HCT116 (cell line): ENCODE measurements around the gene CDC14B.

Source experiments
- CTCF ChIP-seq, 3 experiments: fragments of 200-600 bp in 1 of 3; sonication (generic) in 1 of 3; IDR thresholded peaks in 2 of 3; conservative IDR thresholded peaks in 1 of 3; 2 replicates each; pipeline ENCODE4 v1.5.1; 2012 to 2017; ENCODE audit warnings: low read depth in 2 of 3, low read length in 2 of 3, antibody characterized with exemption in 1 of 3, borderline replicate concordance in 1 of 3, control low read depth in 1 of 3, mild to moderate bottlenecking in 1 of 3, mixed read lengths in 1 of 3, mixed run types in 1 of 3, moderate library complexity in 1 of 3; ENCODE audit not compliant: insufficient read depth in 1 of 3
- ELF1 ChIP-seq: IDR thresholded peaks from 2 replicates; pipeline ENCODE4 v1.6.1; 2012; ENCODE audit warnings: low read depth, borderline replicate concordance
- POLR2A ChIP-seq: IDR thresholded peaks from 2 replicates; pipeline ENCODE4 v1.7.0; 2011; ENCODE audit warnings: borderline replicate concordance; ENCODE audit not compliant: insufficient read depth, insufficient read length; ENCODE audit errors: extremely low read depth
- POLR2AphosphoS5 ChIP-seq: IDR thresholded peaks from 2 replicates; pipeline ENCODE4 v1.6.1; 2011; ENCODE audit warnings: mild to moderate bottlenecking, low read depth, low read length, moderate library complexity
- RAD21 ChIP-seq: IDR thresholded peaks from 2 replicates; pipeline ENCODE4 v1.6.1; 2012; ENCODE audit warnings: low read depth, mild to moderate bottlenecking
- SIN3A ChIP-seq: IDR thresholded peaks from 2 replicates; pipeline ENCODE4 v1.6.1; 2012; ENCODE audit warnings: low read depth

- TF ChIP-seq CTCF (IDR thresholded peaks at IDR 0.05 in 2 of 3, conservative IDR thresholded peaks at IDR 0.05 in 1 of 3; ENCODE audit: borderline replicate concordance in 1 of 3, insufficient read depth in 1 of 3, low read depth in 2 of 3, low read length in 2 of 3) (peak; percentile 45 to 61 (median 61)), ELF1 (no peak), POLR2A (no peak), SIN3A (no peak), POLR2AphosphoS5 (no peak), RAD21 (peak; percentile 79)
Observed at GRCh38 chr9:96651626-96652025, 32.0 kb upstream of the CDC14B start.
